HG03469 (cell line): Measurements from ENCODE around the gene TMEM202.
"Not testable (repeated sequence)": the region's sequence is repeated elsewhere in the genome, so short reads cannot be mapped to it uniquely, and the experiment has no call there.

Experiments
- ATAC-seq: cut with Tn5 transposase; IDR thresholded peaks from one replicate; pipeline ENCODE4 v1.9.1; 2021; ENCODE audit warnings: mild to moderate bottlenecking, moderate library complexity, moderate number of reproducible peaks; ENCODE audit not compliant: unreplicated experiment

TMEM202 gene, protein sequence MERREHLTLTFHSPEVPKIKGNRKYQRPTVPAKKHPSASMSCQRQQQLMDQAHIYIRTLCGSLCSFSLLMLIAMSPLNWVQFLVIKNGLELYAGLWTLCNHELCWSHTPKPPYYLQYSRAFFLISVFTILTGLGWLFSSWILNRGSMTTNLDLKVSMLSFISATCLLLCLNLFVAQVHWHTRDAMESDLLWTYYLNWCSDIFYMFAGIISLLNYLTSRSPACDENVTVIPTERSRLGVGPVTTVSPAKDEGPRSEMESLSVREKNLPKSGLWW

DNA sequence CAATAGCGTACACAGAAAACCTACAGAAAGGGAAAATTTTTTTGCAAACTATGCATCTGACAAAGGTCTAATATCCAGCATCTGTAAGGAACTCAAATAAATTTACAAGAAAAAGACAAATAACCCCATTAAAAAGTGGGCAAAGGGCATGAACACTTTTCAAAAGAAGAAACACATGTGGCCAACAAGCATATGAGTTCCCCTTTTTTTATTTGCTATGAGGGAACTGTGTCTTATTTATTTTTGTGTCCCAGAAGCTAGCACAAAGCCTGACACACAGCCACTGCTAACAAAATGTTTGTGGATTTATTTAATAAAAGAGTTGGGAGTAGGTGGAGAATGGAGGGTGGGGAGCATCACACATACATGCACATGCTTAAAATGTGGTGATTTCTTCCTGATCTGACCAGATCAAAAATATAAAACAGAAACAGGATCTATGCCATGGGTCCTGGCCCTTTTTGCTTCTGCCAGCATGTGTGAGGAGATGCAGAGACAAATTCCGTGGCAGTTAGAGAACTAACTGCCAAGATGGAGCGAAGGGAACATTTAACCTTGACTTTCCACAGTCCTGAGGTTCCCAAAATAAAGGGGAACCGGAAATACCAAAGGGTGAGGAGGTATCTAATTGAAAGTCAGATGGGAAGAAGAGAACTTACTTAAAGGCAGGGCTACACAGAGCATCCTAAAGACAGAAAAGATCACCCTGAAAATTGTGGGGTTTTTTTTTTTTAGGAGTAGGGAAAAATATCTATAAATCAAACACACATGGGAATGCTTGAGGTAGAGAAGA lies at the start of gene TMEM202:
Gene TMEM202 (plus strand): TSS at position 510 of the 793 bp plus-strand sequence. CDS start 22 bp downstream, at position 532.
- ATAC-seq: no peak

DNA sequence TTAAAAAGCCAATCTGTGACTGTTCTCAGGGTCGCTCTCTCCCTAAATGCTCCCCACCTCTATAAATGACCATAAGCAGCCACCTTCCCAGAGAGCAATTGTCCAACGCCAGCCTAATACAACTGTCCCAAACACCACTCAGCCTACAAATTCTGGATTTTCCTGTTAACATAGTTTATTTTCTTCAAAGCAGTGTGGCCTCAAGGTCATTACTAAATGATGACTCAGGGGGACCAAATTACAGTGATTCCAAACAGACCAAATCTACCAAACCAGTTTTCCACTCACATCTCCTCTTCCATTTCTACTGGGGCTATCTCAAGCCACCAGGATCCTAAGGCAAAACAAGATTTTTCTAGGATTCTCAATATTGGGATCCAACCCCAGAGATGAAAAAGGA lies 44.8 kb upstream of the TMEM202 start:
- ATAC-seq: no peak

- ATAC-seq: no peak
These were observed 43.6 kb upstream of the TMEM202 start for GRCh38 chr15:72354496-72354895.

DNA sequence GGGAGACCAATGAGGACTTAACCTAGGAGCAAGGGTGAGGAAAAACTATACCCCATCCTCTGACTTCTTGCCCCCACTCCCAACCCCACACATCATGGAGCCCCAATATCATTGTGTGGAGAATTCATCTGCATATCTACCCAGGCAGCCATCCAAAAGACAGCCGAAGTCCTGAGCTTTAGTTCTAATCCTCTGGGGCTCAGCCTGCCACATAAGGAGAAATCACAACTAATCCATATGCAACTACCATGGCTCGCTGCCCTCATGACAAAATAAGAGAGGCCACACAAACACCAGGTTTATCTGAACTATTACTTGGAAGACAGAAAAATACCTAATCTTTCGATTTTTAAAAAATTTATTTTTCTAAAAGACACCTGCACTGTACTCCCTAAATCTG lies 40.0 kb upstream of the TMEM202 start:
- ATAC-seq: no peak

GRCh38 chr15:72358650-72359171 lies 39.4 kb upstream of the TMEM202 start:
- ATAC-seq: no peak

DNA sequence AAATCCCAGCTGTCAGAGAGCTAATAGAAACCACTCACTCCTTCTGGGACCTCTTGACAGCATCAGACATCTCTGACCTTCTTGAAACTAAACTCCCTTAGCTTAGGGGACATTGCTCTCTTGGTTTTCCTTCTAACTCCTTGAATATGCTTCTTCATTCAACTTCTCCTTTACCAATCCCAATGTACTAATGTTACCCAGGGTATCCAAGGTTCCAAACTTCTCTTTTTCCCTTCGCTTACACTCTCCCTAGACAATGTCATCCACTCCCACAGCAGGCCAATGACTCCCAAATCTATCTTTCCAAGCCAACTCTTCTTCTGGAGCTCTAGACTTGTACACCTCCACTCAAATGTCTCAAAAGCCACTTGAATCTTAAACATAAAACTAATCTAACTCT lies 36.9 kb upstream of the TMEM202 start:
- no peak for ATAC-seq

DNA sequence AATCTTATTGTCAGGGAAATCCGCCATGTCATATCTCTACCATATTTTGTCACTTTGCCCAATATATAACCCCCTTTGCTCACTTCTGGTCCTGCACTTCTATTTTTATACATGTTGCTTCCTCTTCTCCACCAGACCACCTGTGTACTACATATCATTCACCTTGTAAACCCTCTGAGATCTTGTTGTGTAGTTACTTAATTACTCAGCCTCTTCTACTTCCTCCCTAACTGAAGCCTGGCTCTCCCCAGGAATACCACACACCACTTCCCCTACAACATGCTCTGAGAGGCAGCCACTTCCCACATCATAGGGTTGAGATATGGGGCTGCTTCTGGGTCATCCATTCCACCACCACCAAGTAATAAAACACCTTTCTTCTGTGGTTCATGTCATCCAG lies 32.3 kb upstream of the TMEM202 start:
- no peak for ATAC-seq

- ATAC-seq: no peak
These were observed 29.8 kb upstream of the TMEM202 start for GRCh38 chr15:72368325-72368724.

DNA sequence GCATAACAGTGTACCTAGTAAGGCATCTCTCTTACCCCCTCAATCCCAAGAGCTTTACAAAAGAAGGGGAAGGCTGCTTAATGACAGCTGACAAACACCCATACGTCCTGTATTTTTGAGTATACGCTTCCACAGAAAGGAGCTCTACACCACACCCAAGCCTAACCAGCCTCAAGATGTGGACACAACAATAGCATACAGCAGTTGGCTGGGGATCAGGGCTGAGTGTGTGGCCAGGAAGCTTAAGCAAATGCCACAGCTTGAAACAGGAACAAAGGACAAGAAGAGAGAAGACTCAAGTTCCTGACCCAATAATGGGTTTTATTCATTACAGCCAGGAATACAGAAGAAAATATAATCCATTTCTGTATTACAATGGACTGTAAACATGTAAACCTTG lies 29.2 kb upstream of the TMEM202 start:
- ATAC-seq: no peak

- no peak for ATAC-seq
These were observed 28.1 kb upstream of the TMEM202 start for GRCh38 chr15:72369964-72370363.

- no peak for ATAC-seq
These were observed 25.7 kb upstream of the TMEM202 start for GRCh38 chr15:72372361-72372760.

DNA sequence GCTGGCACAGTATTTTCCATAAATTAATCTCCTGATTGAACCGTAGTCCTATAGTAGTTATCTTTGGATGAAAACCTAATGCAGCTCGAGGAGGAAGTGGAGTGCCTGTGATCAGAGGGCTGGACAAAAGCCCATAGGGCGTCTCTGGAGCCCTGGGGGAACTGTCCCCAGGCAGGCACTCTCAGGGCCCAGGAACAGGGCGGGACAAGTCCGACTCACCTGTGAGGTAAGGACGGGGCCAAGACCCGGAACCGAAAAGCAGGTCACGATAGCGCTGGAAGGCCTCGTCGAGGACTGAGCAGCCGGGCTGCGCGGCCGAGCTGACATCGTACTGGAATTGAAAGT lies 22.6 kb upstream of the TMEM202 start:
- peak; percentile 29 for ATAC-seq

- peak; percentile 42 for ATAC-seq
These were observed 22.1 kb upstream of the TMEM202 start, which contains the start of gene HEXA for GRCh38 chr15:72375846-72376581. Gene HEXA (minus strand): TSS chr15:72376014. CDS start chr15:72375972, 42 bp downstream.

DNA sequence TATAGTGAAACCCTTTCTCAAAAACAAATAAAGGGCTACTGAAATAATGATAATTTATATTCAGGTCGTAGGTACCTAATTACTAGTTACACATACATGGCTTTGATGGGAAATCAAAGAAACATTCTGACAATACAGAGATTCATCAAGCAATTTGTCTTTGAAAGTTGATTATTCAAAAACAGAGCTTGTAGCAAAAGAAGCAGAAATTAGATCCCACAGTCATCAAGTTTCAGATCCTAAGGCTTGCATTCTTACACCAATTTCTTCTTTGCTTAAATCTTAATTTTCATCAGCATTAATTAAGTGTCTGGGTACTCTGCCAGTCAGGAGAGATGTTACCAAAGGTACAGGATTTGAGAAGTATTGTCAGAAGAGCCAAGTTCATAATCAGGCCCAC lies 20.8 kb upstream of the TMEM202 start:
- ATAC-seq: no peak

GRCh38 chr15:72379106-72379505 lies 19.0 kb upstream of the TMEM202 start:
- ATAC-seq: not testable (repeated sequence)

GRCh38 chr15:72379856-72380430 lies 18.2 kb upstream of the TMEM202 start:
- ATAC-seq: no peak

- ATAC-seq: no peak
These were observed 17.4 kb upstream of the TMEM202 start for GRCh38 chr15:72380743-72381142.

DNA sequence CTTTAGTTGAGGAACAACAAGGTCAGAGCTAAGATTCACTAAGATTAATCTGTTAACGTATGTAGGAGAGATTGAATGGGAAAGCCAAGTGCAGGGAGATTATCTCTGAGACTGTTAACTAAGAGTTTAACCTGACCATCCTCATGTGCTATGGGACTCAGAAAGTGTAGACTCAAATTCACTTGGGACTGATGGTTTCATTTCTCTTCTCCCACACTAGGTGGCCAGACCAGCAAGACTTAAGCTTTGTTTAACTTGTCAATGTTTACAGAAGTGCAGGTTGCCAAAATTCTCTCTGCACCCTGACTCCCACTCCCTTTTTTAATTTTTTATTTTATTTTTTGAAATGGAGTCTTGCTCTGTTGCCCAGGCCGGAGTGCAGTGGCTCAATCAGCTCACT lies 16.0 kb upstream of the TMEM202 start:
- no peak for ATAC-seq

- ATAC-seq: no peak
These were observed 10.4 kb upstream of the TMEM202 start for GRCh38 chr15:72387741-72388140.

DNA sequence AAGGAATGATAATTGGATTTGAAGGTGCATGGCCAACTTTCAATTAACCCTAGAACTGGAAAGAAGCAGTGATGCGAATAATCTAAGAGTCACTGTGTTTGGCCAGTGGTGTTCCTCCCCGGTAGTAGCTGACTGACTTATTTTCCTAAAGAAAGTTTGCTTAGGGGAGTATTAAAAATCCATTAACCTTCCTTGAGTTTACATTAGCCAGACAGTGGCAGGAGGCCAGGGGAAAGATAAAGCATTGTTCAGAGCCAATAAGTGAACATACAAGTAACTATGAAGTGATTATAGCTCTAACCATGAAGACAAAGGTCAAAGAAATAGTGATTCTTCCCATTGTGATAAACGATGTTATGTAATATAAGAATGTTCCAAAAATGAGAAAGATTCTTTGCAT lies 8.9 kb upstream of the TMEM202 start:
- no peak for ATAC-seq

DNA sequence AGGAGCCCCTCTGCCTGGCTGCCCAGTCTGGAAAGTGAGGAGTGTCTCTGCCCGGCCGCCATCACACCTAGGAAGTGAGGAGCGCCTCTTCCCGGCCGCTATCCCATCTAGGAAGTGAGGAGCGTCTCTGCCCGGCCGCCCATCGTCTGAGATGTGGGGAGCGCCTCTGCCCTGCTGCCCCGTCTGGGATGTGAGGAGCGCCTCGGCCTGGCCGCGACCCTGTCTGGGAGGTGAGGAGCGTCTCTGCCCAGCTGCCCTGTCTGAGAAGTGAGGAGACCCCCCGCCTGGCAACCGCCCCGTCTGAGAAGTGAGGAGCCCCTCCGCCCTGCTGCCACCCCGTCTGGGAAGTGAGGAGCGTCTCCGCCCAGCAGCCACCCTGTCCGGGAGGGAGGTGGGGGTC lies 1.8 kb upstream of the TMEM202 start:
- not testable (repeated sequence) for ATAC-seq
